COLO668 (cell line): ENCODE measurements around the gene KRTAP10-8.
"Not testable (repeated sequence)": the region's sequence is repeated elsewhere in the genome, so short reads cannot be mapped to it uniquely, and the experiment has no call there.

Experiments
- DNase-seq: peaks from one replicate; lab custom pipeline; 2025; ENCODE audit not compliant: unreplicated experiment; lab: John Stamatoyannopoulos, UW

The KRTAP10-8 gene

DNA sequence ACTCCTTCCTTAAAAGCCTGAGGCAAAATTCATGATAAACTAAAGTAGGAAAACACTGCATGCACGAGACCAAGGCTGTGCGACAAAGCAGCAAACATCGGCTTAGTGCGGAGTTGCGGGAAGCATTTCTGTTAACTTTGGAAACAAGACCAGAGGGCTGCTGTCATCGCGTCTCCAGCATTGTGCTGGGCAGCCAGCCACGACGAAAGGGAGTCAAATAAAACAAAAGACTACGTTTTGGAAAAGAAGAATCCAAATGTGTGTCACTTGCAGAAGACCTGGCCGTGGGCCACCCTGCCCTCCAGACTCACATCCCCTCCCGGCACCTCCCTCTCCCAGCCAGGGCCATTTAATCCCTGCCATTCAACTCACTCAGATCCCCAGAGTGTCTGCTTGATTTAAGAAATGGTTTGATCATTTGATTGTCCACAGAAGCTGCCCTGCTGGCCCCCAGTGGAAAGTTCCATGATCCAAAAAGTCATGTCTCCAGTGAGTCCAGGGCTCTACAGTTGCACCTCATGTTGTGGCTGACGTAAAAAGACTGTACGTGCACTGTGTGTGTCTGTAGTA is 31.9 kb downstream of the KRTAP10-8 start:
- no peak for DNase-seq

DNA sequence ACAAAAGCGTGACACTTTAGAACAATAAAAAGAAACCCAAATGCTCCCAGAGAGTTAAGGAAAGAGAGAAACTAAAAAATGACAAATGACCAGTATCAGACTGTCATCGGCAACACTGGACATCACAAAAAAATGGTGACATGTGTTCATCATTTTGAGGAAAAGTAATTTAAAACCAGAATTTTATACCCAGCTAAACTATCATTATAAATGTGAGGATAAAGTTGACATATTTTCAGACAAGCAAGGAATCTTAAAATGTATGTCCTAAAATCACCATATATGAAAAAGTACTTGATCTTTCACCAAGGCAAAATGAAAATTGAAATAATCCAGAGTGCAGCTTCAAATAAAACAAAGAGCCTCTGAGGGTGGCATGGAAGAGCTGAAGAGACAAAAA is 33.0 kb downstream of the KRTAP10-8 start:
- DNase-seq: no peak

DNA sequence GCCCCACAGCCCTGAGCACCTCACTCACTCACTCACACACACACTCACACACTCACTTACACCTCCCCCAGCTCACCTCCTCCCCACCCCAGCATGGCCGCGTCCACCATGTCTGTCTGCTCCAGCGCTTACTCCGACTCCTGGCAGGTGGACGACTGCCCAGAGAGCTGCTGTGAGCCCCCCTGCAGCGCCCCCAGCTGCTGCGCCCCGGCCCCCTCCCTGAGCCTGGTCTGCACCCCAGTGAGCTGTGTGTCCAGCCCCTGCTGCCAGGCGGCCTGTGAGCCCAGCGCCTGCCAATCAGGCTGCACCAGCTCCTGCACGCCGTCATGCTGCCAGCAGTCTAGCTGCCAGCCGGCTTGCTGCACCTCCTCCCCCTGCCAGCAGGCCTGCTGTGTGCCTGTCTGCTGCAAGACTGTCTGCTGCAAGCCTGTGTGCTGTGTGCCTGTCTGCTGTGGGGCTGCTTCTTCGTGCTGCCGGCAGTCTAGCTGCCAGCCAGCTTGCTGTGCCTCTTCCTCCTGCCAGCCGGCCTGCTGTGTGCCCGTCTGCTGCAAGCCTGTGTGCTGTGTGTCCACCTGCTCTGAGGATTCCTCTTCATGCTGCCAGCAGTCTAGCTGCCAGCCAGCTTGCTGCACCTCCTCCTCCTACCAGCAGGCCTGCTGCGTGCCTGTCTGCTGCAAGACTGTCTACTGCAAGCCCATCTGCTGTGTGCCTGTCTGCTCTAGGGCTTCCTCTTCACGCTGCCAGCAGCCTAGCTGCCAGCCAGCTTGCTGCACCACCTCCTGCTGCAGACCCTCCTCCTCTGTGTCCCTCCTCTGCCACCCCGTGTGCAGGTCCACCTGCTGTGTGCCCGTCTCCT is 34.7 kb downstream of the KRTAP10-8 start, which contains the start of gene KRTAP10-11:
Gene KRTAP10-11, plus strand, starts transcription at position 49 of the 856 bp plus-strand sequence. Its CDS starts 45 bp downstream, at position 94.
- peak; percentile 24 for DNase-seq

DNA sequence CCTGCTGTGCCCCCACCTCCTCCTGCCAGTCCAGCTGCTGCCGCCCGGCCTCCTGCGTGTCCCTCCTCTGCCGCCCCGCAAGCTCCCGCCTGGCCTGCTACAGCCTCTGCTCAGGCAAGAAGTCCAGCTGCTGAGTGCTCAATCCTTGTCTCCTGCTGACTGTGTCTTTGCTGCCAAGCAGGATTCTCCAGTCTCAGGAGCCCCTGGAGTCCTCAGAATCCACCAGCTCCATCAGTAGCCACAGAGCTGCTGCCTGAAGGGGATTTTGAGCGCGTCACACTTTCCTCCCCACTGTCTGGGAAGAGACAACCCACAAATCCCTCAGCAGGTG is 35.3 kb downstream of the KRTAP10-8 start:
- no peak for DNase-seq

DNA sequence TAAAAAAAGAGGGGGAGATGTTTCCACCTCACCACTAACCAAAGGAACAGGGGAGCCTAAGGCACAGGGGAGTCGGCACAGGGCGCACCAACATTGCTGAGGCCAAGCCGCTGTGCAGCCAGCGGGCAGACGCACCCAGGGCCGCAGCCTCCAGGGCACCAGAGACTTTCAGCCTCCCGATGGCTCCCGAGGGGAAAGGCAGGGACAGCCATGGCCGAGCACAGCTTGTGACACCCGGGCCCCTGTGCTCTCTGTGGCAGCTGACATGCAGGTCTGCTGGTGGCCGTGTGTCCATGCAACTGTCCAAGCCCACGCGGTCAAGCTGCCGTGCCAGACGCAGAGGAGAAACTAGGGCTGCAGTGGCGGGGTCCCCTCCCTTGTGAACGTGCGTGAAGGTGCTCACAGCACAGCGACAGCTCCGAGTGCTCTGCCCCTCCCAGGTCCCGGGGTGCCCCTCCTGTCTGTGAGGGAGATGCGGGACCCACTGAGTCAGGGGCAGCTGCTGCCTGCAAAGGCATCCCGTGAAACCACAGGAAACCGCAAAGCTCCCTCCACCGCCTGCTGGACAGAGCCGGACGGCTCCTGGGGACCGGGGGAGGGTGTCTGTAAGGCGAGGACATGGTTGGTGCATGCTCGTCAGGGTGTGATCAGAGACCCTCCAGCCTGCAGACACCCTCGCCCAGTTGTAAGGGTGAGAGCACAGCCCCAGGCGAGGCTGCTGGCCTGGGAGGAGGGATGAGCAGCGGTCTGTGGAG is 36.9 kb downstream of the KRTAP10-8 start:
- DNase-seq: no peak

DNA sequence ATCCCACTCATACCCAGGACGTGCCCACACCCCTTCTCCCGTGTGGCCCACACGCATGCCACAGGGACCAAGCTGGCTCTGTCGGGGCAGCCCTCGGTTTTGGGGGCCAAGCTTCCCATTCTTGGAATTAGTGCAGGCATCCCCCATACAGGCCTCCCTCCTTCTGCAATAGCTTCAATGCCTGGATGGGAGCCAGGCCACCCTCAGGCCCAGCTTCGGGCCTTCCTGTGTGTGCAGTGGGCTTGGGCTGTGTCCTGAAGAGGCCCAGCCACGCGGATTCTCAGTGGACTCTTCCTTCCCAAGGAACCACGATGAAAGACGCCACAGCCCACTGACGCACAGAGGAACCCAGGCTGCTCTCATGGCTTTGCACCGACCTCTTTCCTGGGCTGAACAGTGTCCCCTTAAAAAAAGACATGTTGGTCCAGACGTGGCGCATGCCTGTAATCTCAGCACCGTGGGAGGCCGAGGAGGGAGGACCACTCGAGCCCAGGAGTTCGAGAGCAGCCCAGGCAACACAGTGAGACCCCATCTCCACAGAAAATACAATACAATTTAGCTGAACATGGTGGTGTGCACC is 37.7 kb downstream of the KRTAP10-8 start:
- DNase-seq: no peak

DNA sequence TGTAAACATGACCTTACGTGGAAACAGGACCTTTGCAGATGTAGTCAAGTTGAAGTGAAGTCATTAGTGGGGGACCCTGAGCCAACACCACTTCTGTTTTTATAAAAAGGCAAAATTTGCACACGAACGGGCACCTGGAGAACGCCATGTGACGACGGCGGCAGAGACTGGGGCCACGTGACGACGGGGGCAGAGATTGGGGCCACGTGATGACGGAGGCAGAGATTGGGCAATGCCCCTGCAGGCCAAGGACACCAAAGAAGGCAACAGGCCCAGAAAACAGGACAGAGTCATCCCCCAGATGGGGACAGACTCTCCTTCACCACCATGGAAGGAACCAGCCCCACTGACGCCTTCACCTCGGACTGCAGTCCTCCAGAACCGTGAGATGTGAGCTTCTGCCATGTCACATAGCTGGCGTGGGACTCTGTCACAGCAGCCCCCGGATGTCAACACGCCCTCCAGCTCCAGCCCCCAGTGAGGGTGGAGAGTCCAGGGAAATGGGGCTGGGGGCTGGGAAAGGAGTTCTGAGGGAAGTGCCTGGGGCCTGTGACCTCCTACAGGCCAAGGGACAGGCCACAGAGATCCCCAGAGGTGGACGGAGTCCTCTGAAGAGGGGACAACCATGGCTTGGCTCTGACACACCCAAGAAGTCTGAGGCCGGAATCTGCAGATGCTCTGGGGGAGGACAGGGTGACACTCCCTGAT is 38.5 kb downstream of the KRTAP10-8 start:
- no peak for DNase-seq

DNA sequence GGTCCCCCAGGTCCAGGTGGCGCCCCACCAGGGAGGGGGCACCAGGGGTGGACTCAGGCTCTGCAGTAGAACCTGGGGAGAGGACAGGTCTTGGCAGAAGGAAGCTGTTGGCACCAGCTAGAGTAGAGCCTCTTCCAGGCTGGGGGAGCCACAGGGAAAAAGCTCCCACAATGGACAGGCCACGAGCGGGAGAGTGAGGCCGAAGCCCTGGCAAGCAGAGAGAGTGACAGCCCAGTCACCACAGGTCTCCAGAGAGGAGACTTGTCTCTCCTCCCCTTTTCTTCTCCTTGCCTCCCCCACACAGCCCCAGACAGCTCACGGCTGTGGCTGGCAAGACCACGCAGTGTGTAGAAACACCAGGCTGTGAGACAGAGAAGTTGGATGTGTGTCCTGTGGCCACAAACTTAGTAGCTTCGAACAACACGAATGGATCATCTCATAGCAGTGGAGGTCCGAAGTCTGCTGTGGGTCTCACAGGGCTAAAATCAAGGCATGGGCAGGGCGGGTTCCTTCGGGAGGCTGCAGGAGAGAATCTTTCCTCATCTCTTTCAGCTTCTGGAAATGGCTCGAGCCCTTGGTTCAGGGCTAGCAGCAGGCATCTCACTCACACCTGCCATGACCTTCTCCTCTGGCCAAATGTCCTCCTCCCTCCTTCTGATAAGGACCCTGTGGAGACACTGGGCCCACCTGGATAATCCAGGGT is 39.2 kb downstream of the KRTAP10-8 start:
- DNase-seq: no peak

DNA sequence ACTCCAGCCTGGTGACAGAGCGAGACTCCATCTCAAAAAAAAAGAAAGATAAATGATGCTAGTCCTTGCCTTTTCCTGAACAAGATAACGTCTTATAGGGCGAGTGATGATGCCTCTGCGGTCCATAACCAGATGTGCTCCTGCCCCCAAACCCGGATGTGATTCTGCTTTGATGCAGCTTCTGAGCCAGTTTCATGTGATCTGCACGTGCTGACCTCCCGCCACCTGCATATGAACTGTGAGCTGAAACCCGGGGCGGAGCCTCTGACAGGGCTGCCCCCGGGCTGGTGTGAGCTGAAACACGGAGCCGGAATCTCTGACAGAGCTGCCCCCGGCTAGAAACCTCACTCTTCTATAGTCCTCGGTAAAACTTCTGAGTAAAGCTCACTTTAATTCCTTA is 41.2 kb downstream of the KRTAP10-8 start:
- DNase-seq: no peak

DNA sequence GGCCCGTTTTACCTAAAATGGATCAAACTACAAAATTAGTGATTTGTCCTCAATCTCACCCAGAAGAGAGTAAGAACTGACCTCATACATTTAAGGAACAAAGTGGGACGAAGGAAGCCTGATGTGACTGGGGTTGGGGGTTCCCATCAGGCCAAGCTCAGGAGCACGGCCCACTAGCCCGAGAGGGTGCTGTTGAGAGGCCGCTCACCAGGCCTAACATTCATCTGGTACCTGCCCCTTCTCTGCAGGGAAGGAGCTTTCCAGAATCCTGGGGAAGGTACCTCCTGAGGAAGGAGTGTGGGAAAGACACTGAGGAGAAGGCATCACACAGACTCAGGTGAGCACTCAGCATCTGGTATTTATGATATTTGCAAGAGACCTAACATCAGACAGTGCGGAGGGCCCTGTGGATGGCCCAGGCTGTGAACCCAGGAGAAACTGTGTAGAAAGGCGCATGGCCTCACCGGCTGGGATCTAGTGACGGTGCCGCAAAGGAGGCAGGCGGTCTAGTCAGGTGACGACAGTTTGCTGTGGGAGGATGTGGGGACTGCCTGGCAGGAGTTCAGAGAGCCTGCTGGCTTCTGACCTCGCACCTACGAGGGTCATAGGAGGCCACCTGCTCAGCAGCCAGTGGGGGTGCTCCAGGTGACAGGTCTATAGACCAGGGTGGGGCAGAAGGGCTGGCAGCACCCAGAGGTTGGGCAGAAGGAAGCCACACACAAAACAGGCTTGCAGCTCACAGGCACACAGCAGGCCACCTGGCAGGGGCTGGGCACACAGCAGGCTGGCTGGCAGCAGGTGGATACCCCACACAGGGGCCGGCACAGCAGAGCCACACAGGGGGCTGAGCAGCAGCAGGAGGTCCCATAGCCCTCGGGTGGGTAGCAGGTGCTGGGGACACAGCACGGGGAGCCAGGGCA is 42.0 kb downstream of the KRTAP10-8 start:
- DNase-seq: peak; percentile 33

DNA sequence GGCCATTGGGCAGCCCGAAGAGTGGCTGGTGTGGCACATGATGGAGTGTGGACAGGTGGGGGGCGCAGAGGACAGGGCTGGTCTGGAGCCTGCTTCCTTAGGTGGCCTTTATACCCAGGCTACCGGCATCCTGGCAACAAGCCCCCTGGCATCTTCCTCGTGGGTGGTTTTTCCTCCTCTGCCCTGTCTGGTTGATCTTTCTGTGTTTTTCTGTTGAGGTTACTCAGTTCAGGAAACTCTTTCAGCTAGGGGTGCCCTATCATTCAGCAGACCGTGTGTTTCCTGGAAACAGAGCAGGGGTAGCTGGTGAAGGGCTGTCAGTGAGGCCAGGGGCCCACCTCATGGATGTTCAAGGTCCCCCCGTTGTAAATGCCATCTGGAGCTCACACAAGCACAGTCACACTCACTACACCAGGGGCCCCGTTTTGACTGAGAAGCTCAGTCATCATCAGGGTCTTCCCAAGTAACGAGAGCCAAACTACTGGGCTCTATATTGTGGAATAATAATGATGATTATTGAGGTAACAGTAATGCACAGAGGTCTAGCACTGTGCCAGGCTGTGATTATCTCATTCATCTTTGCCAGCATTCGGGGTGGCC is 42.8 kb downstream of the KRTAP10-8 start, which contains the start of gene KRTAP12-4:
Gene KRTAP12-4, minus strand, starts transcription at position 84 of the 600 bp plus-strand sequence. Its CDS starts 45 bp downstream, at position 39.
- DNase-seq: no peak

DNA sequence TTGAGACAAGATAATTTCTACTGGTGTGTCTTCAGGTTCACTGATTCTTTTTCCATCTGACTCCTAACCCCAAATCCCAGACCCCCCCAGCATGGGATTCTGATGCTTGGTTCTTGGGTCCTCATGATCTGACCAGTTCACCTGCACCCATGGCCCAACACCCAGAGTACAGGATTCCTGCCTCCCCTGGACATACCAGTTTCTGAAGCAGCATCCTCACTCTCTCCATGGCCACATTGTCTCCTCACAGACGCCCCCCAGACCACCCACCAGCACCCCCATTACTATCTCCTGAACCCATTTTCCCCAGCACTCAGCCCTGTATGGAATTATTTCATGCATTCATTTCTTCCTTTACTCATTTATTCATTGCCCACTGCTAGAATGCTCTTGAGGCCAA is 45.0 kb downstream of the KRTAP10-8 start:
- no peak for DNase-seq

DNA sequence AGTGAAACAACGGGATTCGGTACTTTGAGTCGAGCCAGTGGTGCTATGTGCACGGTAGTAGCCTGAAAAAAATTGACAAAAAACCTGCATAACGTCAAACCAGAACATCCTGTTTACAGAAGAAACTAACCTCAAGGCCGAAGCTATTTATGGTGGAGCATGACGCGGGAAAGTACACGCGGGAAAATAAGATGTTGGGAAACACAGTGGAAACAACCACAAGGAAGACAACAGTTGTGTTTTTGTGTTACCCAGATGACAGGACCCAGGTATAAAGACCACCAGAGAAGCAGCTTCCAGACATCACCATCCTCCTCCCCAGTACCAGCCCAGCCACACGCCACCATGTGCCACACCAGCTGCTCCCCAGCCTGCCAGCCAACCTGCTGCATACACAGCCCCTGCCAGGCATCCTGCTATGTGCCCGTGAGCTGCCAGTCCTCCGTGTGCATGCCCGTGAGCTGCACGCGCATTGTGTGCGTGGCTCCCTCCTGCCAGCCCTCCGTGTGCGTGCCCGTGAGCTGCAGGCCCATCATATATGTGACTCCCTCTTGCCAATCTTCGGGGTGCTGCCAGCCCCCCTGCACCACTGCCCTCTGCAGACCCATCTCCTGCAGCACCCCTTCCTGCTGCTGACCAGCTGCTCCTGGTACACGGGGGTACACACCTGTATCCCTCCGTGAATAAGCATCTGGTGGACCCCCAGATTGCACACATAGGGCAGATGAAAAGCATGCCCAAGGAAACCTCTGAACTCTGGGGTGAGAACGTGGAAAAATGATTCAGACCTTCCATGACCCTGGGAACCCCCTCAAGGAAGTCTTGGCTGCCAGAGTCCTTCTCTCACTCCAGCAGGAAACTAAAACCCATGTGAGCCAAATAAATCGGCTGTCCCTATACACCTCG is 46.0 kb downstream of the KRTAP10-8 start, which contains the start of gene KRTAP12-3:
Gene KRTAP12-3, plus strand, starts transcription at position 298 of the 906 bp plus-strand sequence. Its CDS starts 48 bp downstream, at position 346.
- DNase-seq: no peak

DNA sequence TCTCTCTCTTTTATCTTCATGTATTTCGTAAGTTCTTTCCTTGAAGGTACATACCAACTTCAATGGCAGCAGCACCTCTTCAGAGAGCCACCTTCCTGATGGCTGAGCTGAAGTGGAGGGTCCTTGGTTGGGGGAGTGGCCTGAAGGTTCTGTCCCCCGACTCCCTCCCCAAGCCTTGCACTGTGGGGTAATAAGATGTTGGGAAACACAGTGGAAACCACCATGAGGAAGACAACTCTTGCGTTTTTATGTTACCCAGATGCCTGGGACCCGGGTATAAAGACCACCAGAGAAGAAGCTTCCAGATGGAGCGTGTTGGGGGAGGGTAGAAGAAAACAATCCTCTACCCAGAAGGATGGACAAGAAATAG is 46.6 kb downstream of the KRTAP10-8 start:
- no peak for DNase-seq

DNA sequence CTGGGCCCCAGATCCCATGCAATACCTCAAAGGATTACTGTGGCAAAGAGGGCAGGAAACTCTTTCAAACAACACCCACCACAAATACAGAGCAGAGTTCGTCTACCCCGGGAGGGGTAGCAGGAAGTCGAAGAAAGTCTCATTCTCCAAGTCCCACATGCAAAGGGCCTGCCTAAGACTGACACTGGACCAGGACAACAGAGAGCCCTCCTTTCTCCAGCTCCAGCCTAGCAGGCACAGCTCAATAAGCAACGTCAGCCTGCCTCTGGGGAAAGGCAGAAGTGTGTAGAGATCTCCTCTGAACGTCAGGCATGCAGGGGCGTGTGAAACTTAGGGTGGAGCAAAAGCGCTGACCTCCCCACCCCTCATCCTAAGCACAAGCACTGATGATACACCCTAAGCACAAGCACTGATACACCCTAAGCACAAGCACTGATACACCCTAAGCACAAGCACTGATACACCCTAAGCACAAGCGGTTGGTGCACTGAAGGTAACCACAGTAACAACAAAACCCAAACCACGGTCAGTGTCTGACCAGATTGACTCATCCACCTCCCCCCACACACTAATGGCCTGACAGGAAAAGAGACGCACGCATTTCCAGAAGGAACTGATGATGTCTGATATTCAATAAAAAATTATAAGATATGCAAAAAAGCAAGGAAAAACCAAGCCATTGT is 47.2 kb downstream of the KRTAP10-8 start:
- no peak for DNase-seq

DNA sequence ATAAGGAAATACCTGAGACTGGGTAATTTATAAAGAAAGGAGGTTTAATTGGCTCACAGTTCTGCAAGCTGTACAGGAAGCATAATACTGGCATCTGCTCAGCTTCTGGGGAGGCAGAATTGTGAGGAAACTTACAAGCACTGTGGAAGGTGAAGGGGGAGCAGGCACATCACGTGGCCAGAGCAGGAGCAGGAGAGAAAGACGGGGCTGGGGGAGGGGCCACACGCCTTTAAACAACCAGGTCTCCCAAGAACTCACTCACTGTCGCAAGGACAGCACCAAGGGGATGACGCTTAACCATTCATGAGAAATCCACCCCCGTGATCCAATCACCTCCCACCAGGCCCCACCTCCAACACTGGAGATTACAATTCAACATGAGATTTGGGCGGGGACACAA is 49.7 kb downstream of the KRTAP10-8 start:
- DNase-seq: not testable (repeated sequence)
